Panc1 (cell line): ENCODE results near the gene YWHAH. TPM values are rescaled to one million over a fixed set of nuclear protein-coding genes. Genes with fewer than 3 reads are reported as not detected.

Source experiments
- ATAC-seq: fragments of 200-7000 bp; cut with Tn5 transposase; 2 replicates; pipeline ENCODE4 v1.9.1; 2020; ENCODE audit warnings: mild to moderate bottlenecking, moderate library complexity
- BruUV-seq: library from RNA; stranded (reverse); fragments of 400-500 nt; replicated peaks from 2 replicates; lab custom pipeline; 2021; lab: Mats Ljungman, UMichigan
- CTCF ChIA-PET: fragments of 300-600 bp; sonication (Branson Sonifier 250); formaldehyde crosslinking; loops from one replicate; lab custom pipeline; 2022; ENCODE audit warnings: antibody characterized with exemption; lab: Charles Lee
- POLR2A ChIA-PET: fragments of 300-600 bp; sonication (Branson Sonifier 250); formaldehyde crosslinking; loops from one replicate; lab custom pipeline; 2022; ENCODE audit warnings: antibody characterized with exemption; lab: Charles Lee
- DNase-seq: peaks from one replicate; pipeline ENCODE4 v3.0.0-alpha.2; 2010; ENCODE audit warnings: low read depth, low spot score
- H3K27ac ChIP-seq: 2 replicates; pipeline ENCODE4 v1.5.1; 2011; ENCODE audit warnings: mild to moderate bottlenecking, low read length, inconsistent platforms
- H3K27me3 ChIP-seq: fragments of 200-500 bp; sonication (Bioruptor generic); 2 replicates; pipeline ENCODE4 v1.6.0; 2014; ENCODE audit warnings: low read length, inconsistent platforms; ENCODE audit not compliant: control insufficient read depth, insufficient read depth
- H3K36me3 ChIP-seq: fragments of 200-500 bp; sonication (Bioruptor generic); 2 replicates; pipeline ENCODE4 v1.5.1; 2014; ENCODE audit warnings: inconsistent platforms, mild to moderate bottlenecking, low read length, moderate library complexity; ENCODE audit not compliant: control insufficient read depth, insufficient read depth
- H3K4me1 ChIP-seq: 2 replicates; pipeline ENCODE4 v1.5.1; 2011; ENCODE audit warnings: inconsistent platforms, mild to moderate bottlenecking, low read length, moderate library complexity; ENCODE audit not compliant: control insufficient read depth, insufficient read depth
- H3K4me3 ChIP-seq, 2 experiments: 2 replicates each; pipeline ENCODE4 v1.5.1; 2011 to 2012; ENCODE audit warnings: low read depth in 2 of 2, low read length in 2 of 2, mild to moderate bottlenecking in 2 of 2, inconsistent platforms in 1 of 2, moderate library complexity in 1 of 2
- H3K9me3 ChIP-seq: fragments of 200-500 bp; sonication (Bioruptor generic); 2 replicates; pipeline ENCODE4 v1.5.1; 2014; ENCODE audit warnings: low read depth, mild to moderate bottlenecking, inconsistent platforms, low read length, moderate library complexity; ENCODE audit not compliant: control insufficient read depth, insufficient read depth
- POLR2AphosphoS5 ChIP-seq: IDR thresholded peaks from 2 replicates; pipeline ENCODE4 v1.6.1; 2012; ENCODE audit warnings: mild to moderate bottlenecking, low read depth, low read length, moderate library complexity
- SIN3A ChIP-seq: IDR thresholded peaks from 2 replicates; pipeline ENCODE4 v1.6.1; 2012; ENCODE audit warnings: low read depth, mild to moderate bottlenecking, low read length, moderate library complexity, borderline replicate concordance; ENCODE audit not compliant: insufficient read depth
- TCF7L2 ChIP-seq: IDR thresholded peaks from 2 replicates; pipeline ENCODE4 v1.6.1; 2011; ENCODE audit warnings: mild to moderate bottlenecking, low read depth, low read length, inconsistent platforms
- in situ Hi-C: cut with HindIII; loops from 2 replicates; pipeline ENCODE4 v1.10.0; 2016; ENCODE audit warnings: low sequenced_read_pairs, low pct_unique_long_range_greater_than_20kb
- intact Hi-C: fragments of 100-400 bp; cut with micrococcal nuclease; formaldehyde crosslinking; loops from one replicate; pipeline ENCODE4 v1.10.0; 2022; ENCODE audit not compliant: unreplicated experiment
- total RNA-seq: library from RNA; stranded (reverse); gene quantifications from one replicate; pipeline ENCODE4 v1.2.1, GENCODE V29; 2021; ENCODE audit not compliant: unreplicated experiment
- TF ChIP-seq, protein P1 (sequence below), 2 experiments: IDR thresholded peaks; 2 replicates each; pipeline ENCODE4 v1.6.1; 2011 to 2012; ENCODE audit warnings: low read depth in 2 of 2, control low read depth in 1 of 2, low read length in 1 of 2, mild to moderate bottlenecking in 1 of 2, moderate library complexity in 1 of 2; ENCODE audit not compliant: insufficient read depth in 1 of 2
- TF ChIP-seq, protein P2 (sequence below): fragments of 450-650 bp; IDR thresholded peaks from 2 replicates; pipeline ENCODE4 v1.5.1; 2017; ENCODE audit warnings: mild to moderate bottlenecking

Gene YWHAH
- total RNA-seq, 1 experiment from 2014 or later = 138 TPM

GRCh38 chr22:31950226-31950625, 5.9 kb downstream of the YWHAH start:
- Histone ChIP-seq H3K36me3 (peaks cover 13% of the 10 kb centered on the region), H3K9me3 (no peaks in the 10 kb centered on the region), H3K4me1 (peaks cover 28% of the 10 kb centered on the region), H3K27me3 (no peaks in the 10 kb centered on the region), H3K4me3 (no peak overlapping the region), H3K27ac (no peak overlapping the region)
- ATAC-seq = no peak
- TF ChIP-seq, protein P1, sequence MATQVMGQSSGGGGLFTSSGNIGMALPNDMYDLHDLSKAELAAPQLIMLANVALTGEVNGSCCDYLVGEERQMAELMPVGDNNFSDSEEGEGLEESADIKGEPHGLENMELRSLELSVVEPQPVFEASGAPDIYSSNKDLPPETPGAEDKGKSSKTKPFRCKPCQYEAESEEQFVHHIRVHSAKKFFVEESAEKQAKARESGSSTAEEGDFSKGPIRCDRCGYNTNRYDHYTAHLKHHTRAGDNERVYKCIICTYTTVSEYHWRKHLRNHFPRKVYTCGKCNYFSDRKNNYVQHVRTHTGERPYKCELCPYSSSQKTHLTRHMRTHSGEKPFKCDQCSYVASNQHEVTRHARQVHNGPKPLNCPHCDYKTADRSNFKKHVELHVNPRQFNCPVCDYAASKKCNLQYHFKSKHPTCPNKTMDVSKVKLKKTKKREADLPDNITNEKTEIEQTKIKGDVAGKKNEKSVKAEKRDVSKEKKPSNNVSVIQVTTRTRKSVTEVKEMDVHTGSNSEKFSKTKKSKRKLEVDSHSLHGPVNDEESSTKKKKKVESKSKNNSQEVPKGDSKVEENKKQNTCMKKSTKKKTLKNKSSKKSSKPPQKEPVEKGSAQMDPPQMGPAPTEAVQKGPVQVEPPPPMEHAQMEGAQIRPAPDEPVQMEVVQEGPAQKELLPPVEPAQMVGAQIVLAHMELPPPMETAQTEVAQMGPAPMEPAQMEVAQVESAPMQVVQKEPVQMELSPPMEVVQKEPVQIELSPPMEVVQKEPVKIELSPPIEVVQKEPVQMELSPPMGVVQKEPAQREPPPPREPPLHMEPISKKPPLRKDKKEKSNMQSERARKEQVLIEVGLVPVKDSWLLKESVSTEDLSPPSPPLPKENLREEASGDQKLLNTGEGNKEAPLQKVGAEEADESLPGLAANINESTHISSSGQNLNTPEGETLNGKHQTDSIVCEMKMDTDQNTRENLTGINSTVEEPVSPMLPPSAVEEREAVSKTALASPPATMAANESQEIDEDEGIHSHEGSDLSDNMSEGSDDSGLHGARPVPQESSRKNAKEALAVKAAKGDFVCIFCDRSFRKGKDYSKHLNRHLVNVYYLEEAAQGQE (IDR thresholded peaks at IDR 0.05; ENCODE audit: insufficient read depth in 1 of 2, low read depth in 2 of 2, low read length in 1 of 2) = no peak
- TF ChIP-seq, protein P2, sequence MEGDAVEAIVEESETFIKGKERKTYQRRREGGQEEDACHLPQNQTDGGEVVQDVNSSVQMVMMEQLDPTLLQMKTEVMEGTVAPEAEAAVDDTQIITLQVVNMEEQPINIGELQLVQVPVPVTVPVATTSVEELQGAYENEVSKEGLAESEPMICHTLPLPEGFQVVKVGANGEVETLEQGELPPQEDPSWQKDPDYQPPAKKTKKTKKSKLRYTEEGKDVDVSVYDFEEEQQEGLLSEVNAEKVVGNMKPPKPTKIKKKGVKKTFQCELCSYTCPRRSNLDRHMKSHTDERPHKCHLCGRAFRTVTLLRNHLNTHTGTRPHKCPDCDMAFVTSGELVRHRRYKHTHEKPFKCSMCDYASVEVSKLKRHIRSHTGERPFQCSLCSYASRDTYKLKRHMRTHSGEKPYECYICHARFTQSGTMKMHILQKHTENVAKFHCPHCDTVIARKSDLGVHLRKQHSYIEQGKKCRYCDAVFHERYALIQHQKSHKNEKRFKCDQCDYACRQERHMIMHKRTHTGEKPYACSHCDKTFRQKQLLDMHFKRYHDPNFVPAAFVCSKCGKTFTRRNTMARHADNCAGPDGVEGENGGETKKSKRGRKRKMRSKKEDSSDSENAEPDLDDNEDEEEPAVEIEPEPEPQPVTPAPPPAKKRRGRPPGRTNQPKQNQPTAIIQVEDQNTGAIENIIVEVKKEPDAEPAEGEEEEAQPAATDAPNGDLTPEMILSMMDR = no peak
- no peak for TF ChIP-seq POLR2AphosphoS5
- TF ChIP-seq TCF7L2 = no peak
- TF ChIP-seq SIN3A = no peak
- ChIA-PET CTCF (no interaction called here), POLR2A (no interaction called here)
- in situ Hi-C loops = loop anchor here (25.0 kb wide), 1 partner anchor 238 kb away; no protein-coding TSS in a partner anchor
- DNase-seq = no peak
- intact Hi-C loops = no loop called here
- BruUV-seq = no TSS peak

DNA sequence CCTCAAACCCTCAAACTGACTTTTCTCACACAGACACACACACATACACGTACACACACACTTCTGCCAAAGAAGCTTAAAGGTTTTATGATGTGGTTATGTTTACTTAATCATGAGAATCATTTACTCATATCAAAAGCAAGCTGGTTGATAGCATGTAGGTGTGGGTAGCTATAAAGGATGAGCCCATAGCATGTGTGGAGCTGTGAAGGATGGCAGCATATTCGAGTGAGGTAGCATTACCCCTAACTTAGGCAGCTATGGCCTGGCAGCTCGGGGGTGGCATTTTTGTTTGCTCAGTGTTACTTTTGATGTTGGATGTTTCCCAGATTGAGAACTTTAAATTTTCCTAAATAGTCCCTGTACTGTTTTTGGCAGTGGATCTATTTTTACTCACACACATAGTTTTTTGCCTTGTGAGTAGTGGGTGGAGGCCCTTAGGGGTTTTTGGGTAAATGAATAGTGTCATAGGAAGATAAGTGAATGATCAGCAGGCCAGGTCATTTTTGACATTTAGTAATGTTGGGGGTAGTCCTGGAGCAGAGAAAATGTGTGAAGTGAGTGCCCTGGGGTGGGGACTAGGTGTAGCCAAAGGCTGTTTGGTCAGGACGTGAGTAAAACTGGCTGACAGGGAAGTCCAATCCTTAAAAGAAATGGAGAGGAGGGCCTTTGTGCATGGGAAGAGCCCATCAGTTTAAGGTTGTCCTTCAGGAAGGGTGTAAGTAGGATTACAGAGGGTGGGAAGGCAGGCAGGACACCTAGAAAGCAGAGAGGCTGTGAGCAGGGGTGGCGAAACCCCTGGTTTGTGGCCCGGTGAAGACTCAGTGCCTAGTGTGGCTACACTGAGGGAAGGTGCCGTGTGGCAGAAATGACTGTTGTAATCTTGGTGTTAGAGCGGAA, 7.1 kb downstream of the YWHAH start:
- H3K36me3 ChIP-seq = peaks cover 11% of the 10 kb centered on the region
- intact Hi-C loops = no loop called here
- no peaks in the 10 kb centered on the region for H3K27me3 ChIP-seq
- ChIA-PET POLR2A (no interaction called here), CTCF (no interaction called here)
- no peak overlapping the region for H3K4me3 ChIP-seq
- no peak for TF ChIP-seq SIN3A
- no peak for TF ChIP-seq POLR2AphosphoS5
- TF ChIP-seq TCF7L2 = no peak
- TF ChIP-seq, protein P1 (IDR thresholded peaks at IDR 0.05; ENCODE audit: insufficient read depth in 1 of 2, low read depth in 2 of 2, low read length in 1 of 2) = no peak
- TF ChIP-seq, protein P2 = no peak
- H3K4me1 ChIP-seq = peaks cover 28% of the 10 kb centered on the region
- in situ Hi-C loops = loop anchor here (25.0 kb wide), 1 partner anchor 239 kb away; no protein-coding TSS in a partner anchor
- H3K9me3 ChIP-seq = no peaks in the 10 kb centered on the region
- DNase-seq (no peak), ATAC-seq (0 out of 2 replicates have a peak, but pooled peaks have one; percentile 22)
- no TSS peak for BruUV-seq
- no peak overlapping the region for H3K27ac ChIP-seq
